Spleen (tissue), 11 donors: Measurements from ENCODE around the gene CABLES2. TPM values are rescaled to one million over a fixed set of nuclear protein-coding genes. Genes with fewer than 3 reads are reported as not detected.
A peak's percentile ranks its signal among the peaks of the same experiment; 100 is the strongest.

Experiments used
- DNase-seq: peaks from one replicate; pipeline ENCODE4 v3.0.0-alpha.2; 2020
- H3K27ac ChIP-seq, 8 donors: fragments of 200-600 bp; sonication (generic) in 7 of 8; 1 replicate in 4 of 8; 2 replicates in 4 of 8; pipeline versions ENCODE4 v1.5.0 to v1.8.0; 2016 to 2021; ENCODE audit warnings: inconsistent platforms in 4 of 8, mild to moderate bottlenecking in 4 of 8, moderate library complexity in 1 of 8
- H3K27me3 ChIP-seq, 7 donors: fragments of 200-600 bp; sonication (generic) in 6 of 7; replicated peaks in 1 of 7; 1 replicate in 4 of 7; 2 replicates in 3 of 7; pipeline versions ENCODE4 v1.5.0 to v1.8.0; 2016 to 2021; ENCODE audit warnings: inconsistent platforms in 3 of 7, mild to moderate bottlenecking in 1 of 7
- H3K36me3 ChIP-seq, 6 donors: fragments of 200-600 bp; sonication (generic) in 5 of 6; 1 replicate in 4 of 6; 2 replicates in 2 of 6; pipeline versions ENCODE4 v1.5.0 to v1.8.0; 2016 to 2021; ENCODE audit warnings: inconsistent platforms in 2 of 6
- H3K4me1 ChIP-seq, 6 donors: fragments of 200-600 bp; sonication (generic) in 5 of 6; 1 replicate in 3 of 6; 2 replicates in 3 of 6; pipeline versions ENCODE4 v1.5.0 to v1.8.0; 2016 to 2021; ENCODE audit warnings: inconsistent platforms in 3 of 6
- H3K4me3 ChIP-seq, 8 donors: fragments of 200-600 bp; sonication (generic) in 7 of 8; 1 replicate in 4 of 8; 2 replicates in 4 of 8; pipeline versions ENCODE4 v1.5.0 to v1.8.0; 2016 to 2021; ENCODE audit warnings: inconsistent platforms in 4 of 8, mild to moderate bottlenecking in 4 of 8, moderate library complexity in 2 of 8
- H3K9me3 ChIP-seq, 8 donors: fragments of 200-600 bp; sonication (generic) in 7 of 8; 1 replicate in 4 of 8; 2 replicates in 4 of 8; pipeline versions ENCODE4 v1.5.0 to v1.8.0; 2016 to 2021; ENCODE audit warnings: inconsistent platforms in 4 of 8
- CTCF ChIP-seq, 11 experiments: fragments of 200-600 bp in 7 of 11; fragments of 450-650 bp in 4 of 11; sonication (generic) in 4 of 11; IDR thresholded peaks in 8 of 11; conservative IDR thresholded peaks in 3 of 11; 1 replicate in 7 of 11; 2 replicates in 4 of 11; pipeline versions ENCODE4 v1.4.0 to v1.8.0; 2016 to 2021; ENCODE audit warnings: antibody characterized with exemption in 11 of 11, inconsistent platforms in 4 of 11, mild to moderate bottlenecking in 1 of 11
- POLR2A ChIP-seq, 3 donors: fragments of 450-650 bp; IDR thresholded peaks; one replicate each; pipeline ENCODE4 v1.5.1; 2017; ENCODE audit warnings: antibody characterized with exemption in 3 of 3, mild to moderate bottlenecking in 1 of 3
- POLR2AphosphoS5 ChIP-seq, 3 donors: sonication (generic); formaldehyde crosslinking; IDR thresholded peaks; one replicate each; pipeline ENCODE4 v1.5.1; 2017; ENCODE audit warnings: antibody characterized with exemption in 3 of 3
- WGBS, 5 donors: extraction: QIAGEN DNeasy Blood & Tissue Kit in 3 of 5; methylation state at CpG; one replicate each; pipeline versions ENCODE4 v1.1.5 to v1.1.7; 2013 to 2018; 5-methylcytosine and 5-hydroxymethylcytosine counted together
- intact Hi-C: fragments of 100-400 bp; cut with DNase I; formaldehyde crosslinking; loops from one replicate; pipeline ENCODE4 v1.15.0; 2023; ENCODE audit warnings: low total_unique reads
- polyA plus RNA-seq, 3 donors: library from polyadenylated mRNA; stranded (reverse); fragments of 200-250 nt; gene quantifications; one replicate each; pipeline ENCODE4 v1.2.1, GENCODE V29; 2013
- total RNA-seq, 7 donors: library from RNA; depleted of rRNA in 3 of 7; stranded (reverse); fragments of >200 nt in 3 of 7; fragmentation: NEBNext Ultra II Directional in 4 of 7; extraction: Animal tissue kit (Norgen Biotek cat#: 25700) in 4 of 7; gene quantifications; one replicate each; pipeline versions ENCODE4 v1.1.0 to v1.2.1, GENCODE V29; 2016 to 2021
- donor health status: healthy with polysubstance abuse.
- donor health status: DM: no; HTN: no; CAD: no; lungs with moderate emphysema.
- donor health status: DM: no; HTN: no; CAD: no.
- donor health status: Bipolar disorder and iron deficiency.
- donor health status: healthy.
- donor health status: DM: no; HTN: no; CAD: no.
- donor health status: DM: yes; HTN: yes; CAD: no.

The CABLES2 gene
- total and polyA plus RNA-seq, 10 donors = 2.0 to 5.9 (median 4.0) TPM

DNA sequence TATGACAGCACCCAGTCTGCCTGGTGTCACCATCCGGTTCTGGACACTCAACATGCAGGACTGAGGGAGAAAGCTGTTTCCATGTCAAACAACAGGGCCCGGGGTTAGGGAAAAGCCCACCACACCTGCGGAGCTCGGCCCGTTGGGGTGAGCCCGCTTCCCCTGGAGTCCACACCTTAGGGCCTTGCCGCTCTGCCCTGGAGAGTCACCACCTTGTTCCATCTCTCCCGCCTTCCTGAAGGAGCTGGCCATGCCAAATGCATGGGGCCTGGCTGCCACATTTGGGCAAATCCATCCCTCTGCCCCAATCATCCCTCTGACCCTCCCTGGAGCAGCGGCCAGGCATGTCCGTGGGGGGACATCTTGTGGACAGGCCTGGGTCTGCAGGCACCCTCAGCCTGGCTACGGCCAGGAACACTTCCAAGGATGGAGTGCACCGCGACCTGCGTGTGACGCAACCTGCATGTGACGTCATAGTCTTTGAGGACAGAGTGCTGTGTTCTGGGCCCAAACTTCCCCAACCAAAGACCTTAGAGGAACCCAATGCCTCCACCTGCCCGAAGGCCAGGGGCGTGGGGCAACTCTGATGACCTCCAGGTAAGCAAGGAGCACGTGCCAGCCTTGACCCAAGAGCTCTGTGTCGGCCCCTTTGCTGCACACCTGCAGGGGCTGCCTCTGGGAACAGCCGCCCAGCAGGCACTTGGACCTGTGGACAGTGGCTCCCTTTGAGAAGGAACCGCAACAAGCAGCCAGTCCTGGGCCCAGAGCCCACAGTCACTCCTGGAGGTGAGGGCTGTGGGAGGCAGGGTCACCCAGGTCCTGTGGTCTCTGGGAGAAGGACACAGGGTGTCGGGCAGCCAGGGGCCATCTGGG, 1.7 kb downstream of the CABLES2 start:
- H3K4me1 ChIP-seq = peaks cover 24 to 64% (median 43%) of the 10 kb centered on the region in 6 donors
- H3K27ac ChIP-seq = peak overlapping the region in 1 of 8 donors; percentile 69
- TF ChIP-seq CTCF (IDR thresholded peaks at IDR 0.05 in 8 of 11, conservative IDR thresholded peaks at IDR 0.05 in 3 of 11) (peak in 9 of 11 experiments; percentile 4 to 51 (median 28)), POLR2A (IDR thresholded peaks at IDR 0.05) (no peak), POLR2AphosphoS5 (IDR thresholded peaks at IDR 0.05) (peak in 1 of 3 donors; percentile 29)
- no peaks in the 10 kb centered on the region for H3K9me3 ChIP-seq
- H3K36me3 ChIP-seq = peaks cover 0 to 32% (median 0%) of the 10 kb centered on the region in 6 donors
- no peak for DNase-seq
- 74 to 84% (median 81%) methylated on average over 7 to 23 of the region's 23 CpGs for WGBS, 5 donors
- H3K4me3 ChIP-seq = peak overlapping the region in 3 of 8 donors; percentile 55 to 82 (median 63)
- no peaks in the 10 kb centered on the region for H3K27me3 ChIP-seq
- intact Hi-C loops = no loop called here

GRCh38 chr20:62404761-62405107, 2.4 kb downstream of the CABLES2 start:
- no peaks in the 10 kb centered on the region for H3K27me3 ChIP-seq
- H3K36me3 ChIP-seq = peaks cover 0 to 36% (median 0%) of the 10 kb centered on the region in 6 donors
- intact Hi-C loops = no loop called here
- no peak overlapping the region for H3K4me3 ChIP-seq
- WGBS, 5 donors = 92 to 98% (median 93%) methylated on average over 8 to 12 of the region's 12 CpGs
- H3K27ac ChIP-seq = no peak overlapping the region
- H3K4me1 ChIP-seq = peaks cover 19 to 58% (median 37%) of the 10 kb centered on the region in 6 donors
- H3K9me3 ChIP-seq = no peaks in the 10 kb centered on the region
- TF ChIP-seq CTCF (IDR thresholded peaks at IDR 0.05 in 8 of 11, conservative IDR thresholded peaks at IDR 0.05 in 3 of 11) (no peak), POLR2A (IDR thresholded peaks at IDR 0.05) (no peak), POLR2AphosphoS5 (IDR thresholded peaks at IDR 0.05) (no peak)
- DNase-seq = no peak

- Histone ChIP-seq H3K36me3 (peaks cover 0 to 36% (median 0%) of the 10 kb centered on the region in 6 donors), H3K27me3 (no peaks in the 10 kb centered on the region), H3K4me3 (no peak overlapping the region), H3K9me3 (no peaks in the 10 kb centered on the region), H3K4me1 (peaks cover 17 to 53% (median 33%) of the 10 kb centered on the region in 6 donors), H3K27ac (no peak overlapping the region)
- 90 to 93% (median 91%) methylated on average over 8 to 9 of the region's 9 CpGs for WGBS, 5 donors
- TF ChIP-seq POLR2AphosphoS5 (IDR thresholded peaks at IDR 0.05) (no peak), POLR2A (IDR thresholded peaks at IDR 0.05) (no peak), CTCF (IDR thresholded peaks at IDR 0.05 in 8 of 11, conservative IDR thresholded peaks at IDR 0.05 in 3 of 11) (no peak)
- intact Hi-C loops = no loop called here
- DNase-seq = no peak
Observed at GRCh38 chr20:62404112-62404665, 2.9 kb downstream of the CABLES2 start.

GRCh38 chr20:62403331-62403730, 3.8 kb downstream of the CABLES2 start:
- no peak for TF ChIP-seq POLR2A (IDR thresholded peaks at IDR 0.05)
- no peak for TF ChIP-seq CTCF (IDR thresholded peaks at IDR 0.05 in 8 of 11, conservative IDR thresholded peaks at IDR 0.05 in 3 of 11)

More at GRCh38 chr20:62403331-62403730, 3.8 kb downstream of the CABLES2 start:
- Histone ChIP-seq H3K4me1 (peaks cover 17 to 50% (median 33%) of the 10 kb centered on the region in 6 donors), H3K4me3 (no peak overlapping the region), H3K27ac (no peak overlapping the region), H3K27me3 (no peaks in the 10 kb centered on the region), H3K9me3 (no peaks in the 10 kb centered on the region), H3K36me3 (peaks cover 0 to 36% (median 0%) of the 10 kb centered on the region in 6 donors)
- intact Hi-C loops = no loop called here
- whole genome bisulfite sequencing, 5 donors = 88 to 99% (median 91%) methylated on average over 13 of the region's 13 CpGs
- no peak for DNase-seq
